Activated gamma-delta T cell treated with Interleukin-2 at 50 U/mL for 16 hours (primary cell): ENCODE data around the gene LRRC8E.
A peak's percentile ranks its signal among the peaks of the same experiment; 100 is the strongest.
"Not testable (repeated sequence)": the region's sequence is repeated elsewhere in the genome, so short reads cannot be mapped to it uniquely, and the experiment has no call there.

ENCODE experiments used
- DNase-seq: peaks from one replicate; pipeline ENCODE4 v3.0.0-alpha.2; 2020

Gene LRRC8E

DNA sequence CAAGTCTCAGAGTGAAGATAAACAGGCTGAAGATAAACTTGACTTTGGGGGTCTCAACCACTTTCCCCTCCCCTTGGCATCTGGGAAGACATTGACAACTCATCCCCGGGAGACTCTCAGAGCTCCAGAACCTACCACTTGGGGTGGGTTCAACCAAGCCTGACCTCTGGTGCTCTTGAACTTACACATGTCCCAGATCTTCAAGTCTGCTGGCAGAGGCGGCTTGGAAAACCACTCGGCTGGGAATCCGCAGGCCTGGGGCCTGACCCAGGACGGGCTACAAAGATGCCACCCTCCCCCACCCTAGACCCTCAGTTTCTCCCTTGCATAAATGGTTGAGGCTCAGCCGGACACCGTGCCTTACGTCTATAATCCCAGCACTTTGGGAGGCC, 512 bp downstream of the LRRC8E start:
- DNase-seq: no peak

DNA sequence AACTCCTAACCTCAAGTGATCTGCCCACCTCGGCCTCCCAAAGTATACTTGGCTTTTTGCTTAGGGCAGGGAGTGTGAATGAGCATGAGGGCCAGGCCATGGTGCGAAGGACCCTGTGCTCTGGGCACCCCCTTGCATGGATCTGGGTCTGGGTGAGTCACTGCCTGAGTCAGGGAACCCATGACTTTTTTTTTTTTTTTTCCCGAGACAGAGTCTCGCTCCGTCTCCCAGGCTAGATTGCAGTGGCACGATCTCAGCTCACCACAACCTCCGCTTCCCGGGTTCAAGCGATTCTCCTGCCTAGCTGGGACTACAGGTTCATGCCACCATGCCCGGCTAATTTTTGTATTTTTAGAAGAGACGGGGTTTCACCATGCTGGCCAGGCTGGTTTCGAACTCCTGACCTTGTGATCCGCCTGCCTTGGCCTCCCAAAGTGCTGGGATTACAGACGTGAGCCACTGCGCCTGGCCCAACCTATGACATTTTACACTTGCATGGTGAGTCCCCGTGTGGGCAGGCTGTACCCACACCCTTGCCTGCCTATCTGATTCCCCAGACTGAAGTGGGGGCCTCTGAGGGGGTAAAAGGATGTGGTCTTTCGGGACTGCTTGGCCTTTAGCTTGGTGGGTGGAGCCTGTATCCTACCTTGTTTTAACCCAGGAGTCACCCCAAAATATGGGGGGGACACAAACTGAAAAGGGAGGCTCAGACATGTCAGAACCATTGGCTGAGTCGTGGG, 5.2 kb downstream of the LRRC8E start:
- not testable (repeated sequence) for DNase-seq

DNA sequence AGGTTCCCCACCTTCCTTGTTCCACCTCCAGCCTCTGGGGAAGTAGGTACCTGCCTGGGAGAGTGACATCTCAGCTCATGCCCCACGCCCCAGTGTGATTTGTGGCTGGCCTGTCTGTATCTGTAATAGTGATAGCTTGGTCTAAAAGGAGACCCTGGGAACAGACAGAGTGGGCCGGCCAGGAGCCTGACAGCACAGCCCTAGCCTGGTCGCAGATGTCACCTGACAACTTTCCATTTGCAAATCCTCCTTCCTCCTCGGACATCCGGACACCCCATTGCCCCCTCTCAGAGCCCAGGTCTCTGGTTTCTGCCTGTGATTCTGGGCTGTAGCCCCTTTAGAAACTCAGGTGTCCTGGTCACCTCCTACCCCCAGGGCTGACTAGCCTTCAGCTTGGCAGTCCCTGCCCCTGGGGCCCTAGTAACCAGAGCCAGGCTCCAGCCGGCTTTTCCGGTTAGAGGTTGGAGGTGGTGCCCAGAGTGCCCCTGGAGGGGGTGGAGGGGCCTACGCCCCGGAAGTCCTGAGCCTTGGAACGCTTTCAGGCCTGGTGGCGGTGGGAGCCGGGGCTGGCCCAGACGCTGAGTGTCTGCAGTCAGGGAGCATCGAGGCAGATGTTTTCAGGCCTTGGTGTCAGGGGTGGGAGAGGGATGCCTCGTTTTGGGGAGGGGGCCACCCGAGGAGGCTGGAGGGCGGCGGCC, 6.5 kb downstream of the LRRC8E start:
- no peak for DNase-seq

DNA sequence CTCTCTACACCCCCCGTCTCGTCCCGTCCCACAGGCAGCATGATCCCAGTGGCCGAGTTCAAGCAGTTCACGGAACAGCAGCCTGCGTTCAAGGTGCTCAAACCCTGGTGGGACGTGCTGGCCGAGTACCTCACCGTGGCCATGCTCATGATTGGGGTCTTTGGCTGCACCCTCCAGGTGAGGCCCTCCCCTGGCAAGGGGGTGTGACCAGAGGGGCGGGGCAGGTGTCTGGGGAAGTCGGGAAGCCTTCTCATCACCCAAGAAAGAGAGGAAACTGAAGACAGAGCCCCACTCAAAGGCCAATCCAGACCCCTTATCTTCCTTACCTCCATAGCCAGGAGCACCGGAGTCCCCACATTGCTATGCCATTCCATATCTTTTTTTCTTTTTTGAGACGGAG, 7.3 kb downstream of the LRRC8E start:
- no peak for DNase-seq

DNA sequence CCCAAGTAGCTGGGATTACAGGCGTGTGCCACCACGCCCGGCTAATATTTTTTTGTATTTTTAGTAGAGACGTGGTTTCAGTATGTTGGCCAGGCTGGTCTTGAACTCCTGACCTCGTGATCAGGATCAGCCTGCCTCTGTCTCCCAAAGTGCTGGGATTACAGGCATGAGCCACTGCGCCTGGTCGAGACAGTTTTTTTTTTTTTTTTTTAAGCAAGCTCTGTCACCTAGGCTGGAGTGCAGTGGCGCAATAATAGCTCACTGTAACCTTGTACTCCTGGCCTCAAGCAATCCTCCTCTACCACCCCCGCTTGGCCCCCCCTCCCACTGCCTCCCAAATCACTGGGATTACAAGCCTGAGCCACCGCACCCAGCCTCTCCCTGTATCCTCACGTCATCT, 9.0 kb downstream of the LRRC8E start:
- DNase-seq: no peak

DNA sequence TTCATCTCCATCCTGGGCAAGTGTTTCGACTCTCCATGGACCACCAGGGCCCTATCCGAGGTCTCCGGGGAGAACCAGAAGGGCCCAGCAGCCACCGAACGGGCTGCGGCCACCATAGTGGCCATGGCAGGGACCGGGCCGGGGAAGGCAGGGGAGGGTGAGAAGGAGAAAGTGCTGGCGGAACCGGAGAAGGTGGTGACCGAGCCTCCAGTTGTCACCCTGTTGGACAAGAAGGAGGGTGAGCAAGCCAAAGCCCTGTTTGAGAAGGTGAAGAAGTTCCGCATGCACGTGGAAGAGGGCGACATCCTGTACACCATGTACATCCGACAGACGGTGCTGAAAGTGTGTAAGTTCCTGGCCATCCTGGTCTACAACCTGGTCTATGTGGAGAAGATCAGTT, 10.7 kb downstream of the LRRC8E start:
- no peak for DNase-seq

DNA sequence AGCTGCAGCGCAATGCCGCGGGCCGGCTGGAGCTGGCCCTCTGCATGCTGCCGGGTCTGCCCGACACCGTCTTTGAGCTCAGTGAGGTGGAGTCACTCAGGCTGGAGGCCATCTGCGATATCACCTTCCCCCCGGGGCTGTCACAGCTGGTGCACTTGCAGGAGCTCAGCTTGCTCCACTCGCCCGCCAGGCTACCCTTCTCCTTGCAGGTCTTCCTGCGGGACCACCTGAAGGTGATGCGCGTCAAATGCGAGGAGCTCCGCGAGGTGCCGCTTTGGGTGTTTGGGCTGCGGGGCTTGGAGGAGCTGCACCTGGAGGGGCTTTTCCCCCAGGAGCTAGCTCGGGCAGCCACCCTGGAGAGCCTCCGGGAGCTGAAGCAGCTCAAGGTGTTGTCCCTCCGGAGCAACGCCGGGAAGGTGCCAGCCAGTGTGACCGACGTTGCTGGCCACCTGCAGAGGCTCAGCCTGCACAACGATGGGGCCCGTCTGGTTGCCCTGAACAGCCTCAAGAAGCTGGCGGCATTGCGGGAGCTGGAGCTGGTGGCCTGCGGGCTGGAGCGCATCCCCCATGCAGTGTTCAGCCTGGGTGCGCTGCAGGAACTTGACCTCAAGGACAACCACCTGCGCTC, 11.6 kb downstream of the LRRC8E start:
- no peak for DNase-seq

DNA sequence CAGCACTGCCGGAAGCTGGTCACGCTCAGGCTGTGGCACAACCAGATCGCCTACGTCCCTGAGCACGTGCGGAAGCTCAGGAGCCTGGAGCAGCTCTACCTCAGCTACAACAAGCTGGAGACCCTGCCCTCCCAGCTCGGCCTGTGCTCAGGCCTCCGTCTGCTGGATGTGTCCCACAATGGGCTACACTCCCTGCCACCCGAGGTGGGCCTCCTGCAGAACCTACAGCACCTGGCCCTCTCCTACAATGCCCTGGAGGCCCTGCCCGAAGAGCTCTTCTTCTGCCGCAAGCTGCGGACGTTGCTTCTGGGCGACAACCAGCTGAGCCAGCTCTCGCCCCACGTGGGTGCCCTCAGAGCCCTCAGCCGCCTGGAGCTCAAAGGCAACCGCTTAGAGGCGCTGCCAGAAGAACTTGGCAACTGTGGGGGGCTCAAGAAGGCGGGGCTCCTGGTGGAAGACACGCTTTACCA, 12.1 kb downstream of the LRRC8E start:
- no peak for DNase-seq

DNA sequence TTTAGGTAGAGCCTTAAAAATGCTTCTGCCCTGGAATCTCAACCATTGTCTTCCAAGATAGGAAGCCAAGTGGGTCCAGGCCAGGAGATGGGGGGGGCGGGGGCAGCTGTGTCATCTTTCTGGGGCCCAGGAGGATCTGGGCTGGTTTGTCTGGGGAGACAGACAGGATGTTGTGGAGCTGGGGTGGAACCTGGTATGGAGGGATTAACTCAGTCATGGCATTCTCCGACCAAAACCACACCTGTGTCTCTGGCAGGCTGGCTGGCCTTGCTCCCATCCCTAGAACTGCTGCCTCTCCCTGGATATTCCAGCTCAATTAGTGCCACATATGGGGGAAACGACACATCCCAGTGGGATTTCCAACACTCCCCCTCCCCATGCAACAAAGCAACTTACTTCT, 12.6 kb downstream of the LRRC8E start:
- DNase-seq: no peak

DNA sequence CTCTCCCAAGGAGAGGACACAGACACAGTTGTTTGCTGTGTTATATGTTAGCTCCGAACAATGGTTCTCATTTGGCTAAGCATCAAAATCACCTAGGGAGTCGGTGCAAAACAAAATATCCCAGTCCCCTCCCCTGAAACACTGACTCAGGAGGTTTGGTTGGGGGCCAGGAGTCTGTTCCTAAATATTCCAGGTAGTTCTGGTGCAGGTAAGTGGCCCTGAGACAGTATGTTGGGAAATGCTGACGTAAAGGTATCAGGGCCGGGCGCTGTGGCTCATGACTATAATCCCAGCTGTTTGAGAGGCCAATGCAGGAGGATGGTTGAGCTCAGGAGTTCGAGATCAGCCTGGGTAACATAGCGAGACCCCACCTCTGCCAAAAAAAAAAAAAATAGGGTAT, 13.0 kb downstream of the LRRC8E start:
- DNase-seq: no peak

DNA sequence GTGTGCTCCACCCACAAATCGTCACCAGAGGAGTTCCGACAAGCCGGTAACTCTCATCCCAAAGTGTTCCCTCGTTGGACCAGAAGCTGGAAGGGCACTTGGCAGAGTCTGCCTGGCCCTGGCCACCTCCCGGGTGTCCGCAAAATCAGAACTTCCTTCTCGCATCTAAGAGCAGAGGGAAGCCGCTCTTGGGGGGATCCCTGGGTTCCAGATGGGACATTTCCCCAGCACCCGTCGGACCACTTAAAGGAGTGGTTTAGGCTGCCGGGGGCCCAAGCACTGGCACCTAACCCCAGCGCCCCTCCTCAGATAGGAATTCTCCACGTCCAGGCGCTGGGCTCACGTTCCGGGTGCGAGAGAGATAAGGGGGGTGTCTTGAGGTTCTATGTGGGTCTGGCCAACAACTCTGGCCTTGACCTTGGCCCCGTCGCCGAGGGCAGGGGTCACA, 14.5 kb downstream of the LRRC8E start:
- DNase-seq: no peak

DNA sequence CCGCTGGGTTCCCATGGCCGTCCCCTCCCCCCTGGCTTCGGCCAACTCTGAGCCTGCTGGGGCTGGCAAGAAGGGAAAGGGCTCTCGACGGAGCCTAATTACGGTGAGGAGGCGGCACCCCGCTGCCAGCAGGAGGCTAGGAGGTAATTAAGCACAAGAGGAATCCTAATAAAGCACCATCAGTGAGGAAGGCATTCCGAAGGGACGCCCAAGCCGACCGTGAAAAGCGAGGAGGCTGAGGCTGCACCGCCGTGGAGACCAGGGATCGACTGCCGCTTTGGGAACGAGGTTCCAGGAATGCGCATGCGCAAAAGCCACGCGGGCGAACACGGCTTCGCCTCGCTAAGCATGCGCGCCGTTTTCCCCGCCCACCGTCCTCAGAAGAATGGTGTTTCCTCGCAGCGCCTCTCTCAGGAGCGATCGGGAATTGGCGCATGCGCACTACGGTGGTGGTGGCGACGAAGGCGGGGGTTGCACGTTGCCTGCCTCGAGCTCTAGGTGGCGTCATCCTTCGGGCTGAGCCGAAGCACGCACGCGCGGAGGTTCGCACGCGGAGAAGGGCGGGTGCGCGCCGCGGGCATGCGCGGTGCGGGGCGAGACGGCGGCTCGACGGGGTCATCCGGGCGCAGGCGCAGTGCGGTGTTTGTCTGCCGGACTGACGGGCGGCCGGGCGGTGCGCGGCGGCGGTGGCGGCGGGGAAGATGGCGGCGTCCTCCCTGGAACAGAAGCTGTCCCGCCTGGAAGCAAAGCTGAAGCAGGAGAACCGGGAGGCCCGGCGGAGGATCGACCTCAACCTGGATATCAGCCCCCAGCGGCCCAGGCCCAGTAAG, 15.1 kb downstream of the LRRC8E start, which contains the start of gene MAP2K7:
Gene MAP2K7, plus strand, starts transcription at position 634 of the 830 bp plus-strand sequence. Its CDS starts 68 bp downstream, at position 702.
- DNase-seq: peak; percentile 100

DNA sequence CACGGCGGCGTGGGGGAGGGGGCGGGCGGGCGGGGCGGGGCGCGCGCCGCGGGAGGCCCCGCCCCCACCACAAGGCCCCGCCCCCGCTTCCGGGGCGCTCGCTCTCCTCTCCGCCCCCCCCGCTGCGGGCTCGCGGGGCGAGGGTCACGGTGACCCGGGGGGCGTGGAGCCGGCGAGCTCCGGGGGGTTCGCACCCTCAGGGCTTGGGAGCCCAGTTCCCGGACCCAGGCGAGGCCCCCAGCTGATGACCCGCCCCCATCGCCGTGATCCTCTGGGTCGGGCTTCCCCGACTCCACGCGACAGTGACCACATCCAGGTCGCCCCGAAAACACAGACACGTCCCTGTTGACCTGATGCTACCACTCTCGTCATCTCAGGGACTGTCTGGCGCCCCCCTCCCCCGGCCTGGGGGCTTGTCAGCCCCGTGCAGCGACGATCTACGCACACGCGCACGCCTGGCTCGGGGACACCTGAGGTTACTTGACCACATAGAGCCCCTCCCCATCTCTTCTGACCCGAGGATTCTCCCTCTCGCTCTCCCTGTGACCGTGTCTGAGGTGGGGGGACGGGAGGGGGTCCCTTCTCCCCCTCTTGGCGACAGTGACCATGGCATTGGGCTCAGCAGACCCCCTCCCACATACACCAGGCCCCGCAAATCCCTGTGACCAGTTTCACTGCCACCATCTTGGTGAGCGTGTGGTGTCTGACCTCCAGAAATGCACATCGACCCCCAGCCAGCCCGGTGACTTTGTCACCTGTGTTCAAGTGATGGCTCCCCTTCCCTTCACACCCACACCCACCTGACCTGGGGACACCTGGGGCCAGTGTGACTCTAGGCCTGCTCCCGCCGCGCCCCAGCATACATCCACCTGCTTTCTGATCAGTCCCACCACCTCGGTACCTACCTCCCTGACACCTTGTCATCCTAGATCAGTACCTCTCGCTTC, 16.0 kb downstream of the LRRC8E start:
- peak; percentile 69 for DNase-seq

DNA sequence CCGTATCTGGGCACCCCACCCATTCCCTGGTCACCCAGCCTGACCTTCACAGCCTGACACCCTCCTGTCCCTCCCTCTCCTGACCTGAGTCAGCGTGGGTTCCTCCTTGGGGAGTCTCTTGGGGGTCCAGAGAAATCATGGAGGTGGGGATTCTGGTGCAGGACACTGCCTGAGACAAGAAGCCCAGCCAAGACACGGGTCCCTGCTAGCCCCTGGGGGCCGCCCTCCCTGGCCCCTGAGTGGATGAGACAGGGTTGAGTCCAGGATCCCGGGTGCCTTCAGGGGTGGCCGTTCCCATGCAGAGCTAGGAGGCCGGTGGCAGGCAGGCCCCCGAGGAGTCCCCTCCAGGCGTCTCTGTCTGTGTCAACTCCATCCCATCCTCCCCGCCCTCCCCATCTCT, 17.0 kb downstream of the LRRC8E start:
- DNase-seq: no peak

DNA sequence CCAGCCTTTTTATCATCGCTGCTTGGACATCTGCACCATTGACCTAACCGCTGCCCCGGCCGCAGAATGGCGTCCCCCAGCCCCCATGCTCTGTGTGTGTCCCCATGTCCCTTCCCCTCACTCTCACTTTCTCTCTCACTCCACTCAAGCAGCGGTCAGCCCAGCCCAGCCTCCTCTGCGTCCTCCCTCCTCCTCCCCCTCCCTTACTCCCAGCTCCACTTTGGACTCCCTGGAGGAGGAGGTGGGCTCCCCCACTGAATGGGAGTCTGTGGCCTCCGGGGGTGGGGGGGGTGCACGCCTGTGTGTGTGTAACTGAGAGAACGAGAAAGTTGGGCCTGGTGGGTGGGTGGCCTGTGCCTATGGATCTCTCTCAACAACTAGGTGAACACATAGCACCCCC, 17.5 kb downstream of the LRRC8E start:
- no peak for DNase-seq

DNA sequence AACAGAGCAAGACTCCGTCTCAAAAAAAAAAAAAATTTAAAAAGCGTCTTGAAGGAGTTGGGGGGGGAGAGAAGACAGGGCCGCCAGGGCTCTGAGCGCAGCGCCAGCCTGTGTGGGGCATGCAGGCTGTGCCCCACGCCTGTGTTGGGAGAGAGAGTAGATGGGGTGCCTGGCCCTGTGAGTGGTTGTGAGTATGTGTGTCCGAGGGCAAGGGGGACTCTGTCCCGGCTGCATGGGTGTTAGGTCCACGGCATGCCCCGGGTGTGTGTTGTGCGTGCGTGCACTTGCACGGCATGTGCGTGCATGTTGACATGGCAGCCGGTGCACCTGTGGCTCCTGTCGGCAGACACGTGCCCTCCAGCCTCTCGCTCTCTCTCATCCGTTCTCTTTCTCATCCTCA, 18.8 kb downstream of the LRRC8E start:
- no peak for DNase-seq

DNA sequence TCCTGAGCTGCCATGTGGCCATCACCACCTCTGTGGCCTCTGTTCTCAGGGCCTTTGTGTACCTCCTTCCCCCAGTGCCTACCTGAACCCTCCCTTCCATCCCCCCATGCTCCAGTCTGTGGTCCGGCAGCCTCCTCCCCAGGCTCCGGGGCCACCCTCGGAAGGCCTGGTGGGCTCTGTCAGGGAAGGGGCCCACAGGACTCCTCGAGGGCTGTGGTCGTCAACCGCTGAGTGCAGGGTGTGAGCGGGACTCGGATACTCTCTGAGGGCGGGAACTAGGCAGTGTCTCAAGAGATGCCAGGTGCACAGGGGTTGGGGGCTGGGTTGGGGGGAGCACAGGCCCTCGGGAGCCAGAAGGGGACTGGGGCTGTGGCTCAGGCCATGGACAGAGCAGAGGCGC, 19.2 kb downstream of the LRRC8E start:
- DNase-seq: no peak

DNA sequence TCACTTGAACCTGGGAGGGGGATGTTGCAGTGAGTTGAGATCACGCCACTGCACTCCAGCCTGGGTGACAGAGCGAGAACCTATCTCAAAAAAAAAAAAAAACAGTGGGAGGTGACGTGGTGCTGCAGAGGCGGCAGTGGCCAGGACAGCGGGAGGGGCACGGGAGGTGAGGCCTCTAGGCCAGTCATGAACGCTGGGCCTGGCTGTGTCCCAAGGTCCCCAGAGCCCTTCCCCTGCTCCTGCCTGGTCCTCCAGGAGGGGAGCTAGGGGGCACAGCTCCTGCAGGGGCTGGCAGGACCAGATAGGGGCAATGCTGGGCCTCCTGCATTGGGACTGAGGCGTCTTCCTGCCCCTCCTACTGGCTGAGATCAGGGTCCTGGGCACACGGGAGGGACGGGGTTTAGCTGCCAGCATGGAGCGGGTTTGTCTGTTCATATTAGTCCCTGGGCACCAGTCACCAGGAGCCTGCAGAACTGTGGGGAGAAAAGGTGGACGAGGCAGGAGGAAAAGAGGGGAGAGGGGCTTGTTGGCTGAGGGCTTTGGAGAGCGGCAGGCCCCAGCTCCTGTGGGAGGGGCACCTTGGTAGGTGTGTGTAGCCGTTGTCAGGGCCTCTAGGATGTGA, 19.9 kb downstream of the LRRC8E start:
- DNase-seq: no peak

DNA sequence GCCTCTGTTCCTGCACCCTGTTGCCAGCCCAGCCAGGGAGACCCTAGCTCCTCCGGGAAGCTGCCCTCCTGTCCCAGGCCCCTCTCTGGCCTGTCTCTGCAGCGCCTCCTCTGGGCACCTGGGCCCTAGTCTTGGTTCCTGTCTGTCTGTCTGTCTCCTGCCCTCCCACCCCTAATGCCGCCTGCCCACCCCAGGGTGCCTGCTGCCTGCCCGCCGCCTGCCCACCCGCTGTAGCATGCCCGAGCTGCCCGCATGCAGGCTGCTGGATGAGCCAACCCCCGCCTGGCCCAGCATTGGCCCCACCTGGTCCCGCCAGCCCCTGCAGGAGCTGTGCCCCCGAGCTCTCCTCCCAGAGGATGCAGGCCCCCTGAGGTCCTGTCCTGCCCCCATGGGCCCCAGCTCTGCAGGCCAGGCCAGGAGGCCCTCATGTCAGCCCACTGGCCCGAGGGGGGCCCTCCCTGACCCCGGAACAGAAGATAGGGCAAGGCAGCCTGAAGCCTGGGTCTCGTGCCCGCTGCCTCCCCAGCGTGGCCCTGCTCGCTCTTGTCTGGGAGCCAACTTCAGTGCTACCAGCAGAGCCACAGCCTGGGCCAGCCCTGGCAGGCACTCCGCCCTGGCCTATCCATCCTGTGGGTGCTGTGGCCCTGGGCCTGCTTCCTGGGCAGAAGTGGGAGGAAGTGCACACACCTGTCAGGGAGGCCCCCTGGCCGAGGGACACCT, 20.6 kb downstream of the LRRC8E start:
- no peak for DNase-seq

DNA sequence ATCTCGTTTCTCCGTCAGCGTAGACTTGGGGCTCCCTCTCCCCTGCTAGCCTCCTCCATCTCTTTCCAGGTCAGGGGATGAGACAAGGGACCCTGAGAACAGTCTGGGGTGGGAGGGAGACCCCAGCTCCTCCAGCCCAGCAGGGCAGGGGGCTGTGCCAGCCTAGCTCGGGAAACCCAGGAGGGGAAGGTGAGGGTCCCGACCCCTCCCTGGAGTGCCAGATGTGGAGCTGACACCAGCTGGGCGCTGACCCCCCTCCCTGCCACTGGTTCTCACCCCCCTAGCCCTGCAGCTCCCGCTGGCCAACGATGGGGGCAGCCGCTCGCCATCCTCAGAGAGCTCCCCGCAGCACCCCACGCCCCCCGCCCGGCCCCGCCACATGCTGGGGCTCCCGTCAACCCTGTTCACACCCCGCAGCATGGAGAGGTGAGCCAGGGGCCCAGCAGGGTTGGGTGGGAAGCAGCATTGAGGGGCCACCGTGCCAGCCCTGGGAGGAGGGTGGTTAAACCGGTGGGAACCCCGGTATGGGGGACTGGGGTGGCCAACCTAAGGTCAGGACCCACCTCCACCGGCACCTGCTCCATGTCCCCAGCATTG, 21.3 kb downstream of the LRRC8E start:
- DNase-seq: no peak
